Activated CD4-positive, alpha-beta T cell treated with anti-CD3 and anti-CD28 coated beads for 4 hours (primary cell): ENCODE data around the gene PALLD.

Source experiments
- DNase-seq, 2 donors: peaks; one replicate each; pipeline ENCODE4 v3.0.0-alpha.2; 2020

PALLD gene

GRCh38 chr4:168560184-168561180, 63.6 kb downstream of the PALLD start:
- no peak for DNase-seq

- DNase-seq: no peak
These were observed 65.3 kb downstream of the PALLD start for GRCh38 chr4:168562041-168562571.

- DNase-seq: no peak
These were observed 67.2 kb downstream of the PALLD start for GRCh38 chr4:168564023-168564422.

- no peak for DNase-seq
These were observed 68.3 kb downstream of the PALLD start for GRCh38 chr4:168565130-168565529.

GRCh38 chr4:168566726-168567125, 69.9 kb downstream of the PALLD start:
- no peak for DNase-seq

GRCh38 chr4:168569066-168569930, 72.4 kb downstream of the PALLD start:
- no peak for DNase-seq

- DNase-seq: no peak
These were observed 73.1 kb downstream of the PALLD start for GRCh38 chr4:168569931-168570276.

- DNase-seq: no peak
These were observed 73.6 kb downstream of the PALLD start for GRCh38 chr4:168570466-168570865.

- DNase-seq: no peak
These were observed 75.2 kb downstream of the PALLD start for GRCh38 chr4:168572002-168572401.

GRCh38 chr4:168573870-168574269, 77.0 kb downstream of the PALLD start:
- DNase-seq: no peak

- DNase-seq: no peak
These were observed 77.9 kb downstream of the PALLD start for GRCh38 chr4:168574581-168575295.

GRCh38 chr4:168575473-168575872, 78.6 kb downstream of the PALLD start:
- DNase-seq: no peak

GRCh38 chr4:168577624-168578023, 80.8 kb downstream of the PALLD start:
- no peak for DNase-seq

- DNase-seq: no peak
These were observed 83.4 kb downstream of the PALLD start for GRCh38 chr4:168580228-168580627.

- DNase-seq: no peak
These were observed 87.5 kb downstream of the PALLD start for GRCh38 chr4:168584321-168584771.

GRCh38 chr4:168585168-168586091, 88.6 kb downstream of the PALLD start:
- DNase-seq: no peak

GRCh38 chr4:168586926-168587325, 90.1 kb downstream of the PALLD start:
- DNase-seq: no peak

- no peak for DNase-seq
These were observed 90.7 kb downstream of the PALLD start for GRCh38 chr4:168587411-168588125.

- no peak for DNase-seq
These were observed 92.2 kb downstream of the PALLD start for GRCh38 chr4:168588916-168589531.

GRCh38 chr4:168592676-168593075, 95.8 kb downstream of the PALLD start:
- no peak for DNase-seq
